ENCODE data around the gene HCFC1R1.

The HCFC1R1 gene

DNA sequence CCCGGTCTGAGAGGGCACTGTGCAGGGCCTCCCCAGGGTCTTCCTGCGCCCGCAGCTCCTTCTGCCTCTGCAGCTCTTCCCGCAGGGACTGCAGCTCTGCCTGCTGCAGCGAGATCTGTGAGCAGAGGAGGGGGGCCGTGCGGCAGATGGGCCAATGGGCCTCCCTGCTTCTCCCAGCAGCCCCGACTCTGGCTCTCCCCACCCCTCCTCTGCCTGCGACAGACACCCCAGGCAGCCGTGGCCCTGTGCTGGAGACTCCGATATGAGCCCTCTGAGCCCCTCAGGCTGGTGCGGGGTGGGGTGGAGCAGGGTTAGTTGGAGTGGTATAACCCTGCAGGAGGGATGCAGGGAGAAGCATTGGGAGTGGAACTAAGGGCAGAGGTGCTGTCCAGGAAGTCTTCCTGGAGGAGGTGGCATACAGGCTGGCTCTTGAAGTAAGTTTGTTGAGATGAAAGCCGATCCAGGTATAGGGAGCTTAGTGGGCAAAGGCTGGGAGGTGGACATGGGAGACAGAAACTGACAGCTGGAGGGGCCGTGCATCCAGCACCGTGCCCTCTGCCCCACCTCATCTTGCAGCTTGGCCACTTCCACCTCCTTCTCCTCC lies 5.1 kb upstream of the HCFC1R1 start:
- Histone ChIP-seq H3K4me3 (ENCODE audit: low read depth in 1 of 2, low read length in 2 of 2) (no peak overlapping the region), H3K4me1 (ENCODE audit: insufficient read depth, low read length) (peaks cover 13% of the 10 kb centered on the region), H3K27me3 (ENCODE audit: control insufficient read depth in 1 of 2, insufficient read depth in 2 of 2, low read length in 2 of 2) (peaks cover 7 to 34% of the 10 kb centered on the region in 2 donors), H3K9ac (ENCODE audit: low read length) (no peak overlapping the region), H3K36me3 (ENCODE audit: insufficient read depth, low read length) (peaks cover 11% of the 10 kb centered on the region), H3K9me3 (ENCODE audit: low read length) (no peaks in the 10 kb centered on the region), H3K27ac (ENCODE audit: low read depth, low read length) (no peak overlapping the region)

DNA sequence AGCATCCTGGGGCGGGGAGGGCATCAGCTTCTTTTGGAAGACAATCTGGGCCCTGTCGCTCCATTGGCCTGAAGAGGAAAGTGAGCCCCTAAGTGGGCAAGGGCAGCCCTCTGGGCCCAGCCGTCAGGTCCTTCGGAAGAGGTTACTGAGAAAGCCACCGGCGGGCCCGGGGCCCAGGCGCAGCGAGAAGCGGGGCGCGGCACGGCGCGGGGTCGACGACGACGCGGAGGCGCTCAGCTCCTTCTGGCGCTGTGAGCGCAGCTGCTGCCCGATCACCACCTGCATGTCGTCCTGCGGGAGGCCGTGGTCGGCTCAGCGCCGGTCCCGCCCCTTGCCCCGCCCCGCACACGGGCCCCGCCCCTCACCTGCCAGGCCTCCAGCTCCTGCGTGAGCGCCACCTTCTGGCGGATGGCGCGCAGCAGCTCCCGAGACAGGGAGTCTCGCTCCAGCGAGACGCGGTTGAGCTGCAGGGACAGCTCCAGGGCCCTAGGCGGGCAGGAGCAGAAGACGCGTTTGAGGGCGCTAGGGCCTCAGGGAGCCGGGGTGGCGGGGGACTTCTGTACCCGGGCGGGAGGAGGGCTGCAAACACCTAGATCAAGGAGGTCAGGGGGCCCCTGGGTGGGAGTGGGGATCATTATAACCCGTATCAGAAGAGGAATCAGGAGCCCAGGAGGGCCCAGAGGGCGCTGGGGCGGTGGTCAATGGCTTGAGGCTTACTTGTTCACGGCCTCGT lies 4.4 kb upstream of the HCFC1R1 start:
- Histone ChIP-seq H3K4me3 (ENCODE audit: low read depth in 1 of 2, low read length in 2 of 2) (no peak overlapping the region), H3K27me3 (ENCODE audit: control insufficient read depth in 1 of 2, insufficient read depth in 2 of 2, low read length in 2 of 2) (peaks cover 7 to 33% of the 10 kb centered on the region in 2 donors), H3K9me3 (ENCODE audit: low read length) (no peaks in the 10 kb centered on the region), H3K4me1 (ENCODE audit: insufficient read depth, low read length) (peaks cover 16% of the 10 kb centered on the region), H3K27ac (ENCODE audit: low read depth, low read length) (no peak overlapping the region), H3K36me3 (ENCODE audit: insufficient read depth, low read length) (peaks cover 11% of the 10 kb centered on the region), H3K9ac (ENCODE audit: low read length) (no peak overlapping the region)

DNA sequence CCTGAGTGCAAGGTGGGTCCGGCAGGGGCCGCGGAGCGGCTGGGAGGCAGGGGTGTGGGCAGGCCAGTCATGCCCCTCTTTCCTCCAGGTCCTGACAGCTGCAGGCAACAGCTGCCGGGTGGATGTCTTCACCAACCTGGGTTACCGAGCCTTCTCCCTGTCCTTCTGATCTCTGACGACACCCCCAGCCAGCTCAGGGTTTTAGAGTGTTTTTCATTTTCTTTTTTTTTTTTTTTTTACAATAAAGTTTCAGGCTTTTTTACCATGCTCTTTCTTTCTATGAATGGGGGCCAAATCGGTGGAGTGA lies 3.7 kb upstream of the HCFC1R1 start:
- H3K27ac ChIP-seq (ENCODE audit: low read depth, low read length): no peak overlapping the region
- H3K4me1 ChIP-seq (ENCODE audit: insufficient read depth, low read length): peaks cover 23% of the 10 kb centered on the region

DNA sequence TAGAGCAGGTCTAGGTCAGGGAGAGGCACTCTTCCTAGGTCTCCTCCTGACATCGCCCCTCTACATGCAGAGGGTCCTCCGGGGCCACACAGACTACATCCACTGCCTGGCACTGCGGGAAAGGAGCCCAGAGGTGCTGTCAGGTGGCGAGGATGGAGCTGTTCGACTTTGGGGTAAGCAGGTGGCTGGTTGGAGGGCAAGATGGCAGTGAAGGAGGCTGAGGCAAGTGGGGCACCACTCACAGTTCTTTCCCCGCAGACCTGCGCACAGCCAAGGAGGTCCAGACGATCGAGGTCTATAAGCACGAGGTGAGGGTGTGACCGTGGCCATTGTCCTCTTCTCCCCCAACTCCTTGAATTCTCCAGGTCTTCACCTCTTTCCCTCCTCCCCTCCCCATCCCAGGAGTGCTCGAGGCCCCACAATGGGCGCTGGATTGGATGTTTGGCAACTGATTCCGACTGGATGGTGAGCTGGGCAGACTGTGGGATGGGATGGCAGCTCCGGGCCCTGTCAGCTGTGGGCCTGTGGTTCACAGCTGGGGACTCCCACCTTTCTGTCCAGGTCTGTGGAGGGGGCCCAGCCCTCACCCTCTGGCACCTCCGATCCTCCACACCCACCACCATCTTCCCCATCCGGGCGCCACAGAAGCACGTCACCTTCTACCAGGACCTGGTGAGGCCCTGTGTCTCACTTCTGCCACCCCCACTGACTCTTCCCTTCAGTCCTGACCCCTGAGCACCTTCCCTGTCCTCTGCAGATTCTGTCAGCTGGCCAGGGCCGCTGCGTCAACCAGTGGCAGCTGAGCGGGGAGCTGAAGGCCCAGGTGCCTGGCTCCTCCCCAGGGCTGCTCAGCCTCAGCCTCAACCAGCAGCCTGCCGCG lies 3.1 kb upstream of the HCFC1R1 start:
- Histone ChIP-seq H3K4me1 (ENCODE audit: insufficient read depth, low read length) (peaks cover 29% of the 10 kb centered on the region), H3K9me3 (ENCODE audit: low read length) (no peaks in the 10 kb centered on the region), H3K27ac (ENCODE audit: low read depth, low read length) (no peak overlapping the region), H3K27me3 (ENCODE audit: control insufficient read depth in 1 of 2, insufficient read depth in 2 of 2, low read length in 2 of 2) (peaks cover 7 to 33% of the 10 kb centered on the region in 2 donors), H3K9ac (ENCODE audit: low read length) (no peak overlapping the region), H3K36me3 (ENCODE audit: insufficient read depth, low read length) (peaks cover 11% of the 10 kb centered on the region), H3K4me3 (ENCODE audit: low read depth in 1 of 2, low read length in 2 of 2) (no peak overlapping the region)

More for the DNA sequence above, 3.7 kb upstream of the HCFC1R1 start:
- peaks cover 11% of the 10 kb centered on the region for H3K36me3 ChIP-seq (ENCODE audit: insufficient read depth, low read length)
- H3K27me3 ChIP-seq (ENCODE audit: control insufficient read depth in 1 of 2, insufficient read depth in 2 of 2, low read length in 2 of 2): peaks cover 7 to 33% of the 10 kb centered on the region in 2 donors
- H3K9me3 ChIP-seq (ENCODE audit: low read length): no peaks in the 10 kb centered on the region
- H3K9ac ChIP-seq (ENCODE audit: low read length): no peak overlapping the region
- no peak overlapping the region for H3K4me3 ChIP-seq (ENCODE audit: low read depth in 1 of 2, low read length in 2 of 2)

DNA sequence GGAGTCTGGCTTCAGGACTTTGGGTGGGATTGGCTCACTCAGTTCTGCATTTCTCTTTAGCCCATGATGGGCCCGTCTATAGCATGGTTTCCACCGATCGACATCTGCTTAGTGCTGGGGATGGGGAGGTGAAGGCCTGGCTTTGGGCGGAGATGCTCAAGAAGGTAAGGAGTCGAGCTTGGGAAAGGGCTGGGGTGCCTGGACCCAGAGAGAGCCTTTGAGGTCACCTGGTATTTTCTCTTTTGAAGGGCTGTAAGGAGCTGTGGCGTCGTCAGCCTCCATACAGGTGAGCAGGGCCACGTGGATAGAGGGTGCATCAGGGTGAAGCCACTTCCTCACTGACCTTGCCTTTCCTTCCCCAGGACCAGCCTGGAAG lies 2.2 kb upstream of the HCFC1R1 start:
- peaks cover 33% of the 10 kb centered on the region for H3K4me1 ChIP-seq (ENCODE audit: insufficient read depth, low read length)
- no peak overlapping the region for H3K27ac ChIP-seq (ENCODE audit: low read depth, low read length)
- peaks cover 11% of the 10 kb centered on the region for H3K36me3 ChIP-seq (ENCODE audit: insufficient read depth, low read length)
- peaks cover 7 to 26% of the 10 kb centered on the region in 2 donors for H3K27me3 ChIP-seq (ENCODE audit: control insufficient read depth in 1 of 2, insufficient read depth in 2 of 2, low read length in 2 of 2)
- no peak overlapping the region for H3K9ac ChIP-seq (ENCODE audit: low read length)
- no peak overlapping the region for H3K4me3 ChIP-seq (ENCODE audit: low read depth in 1 of 2, low read length in 2 of 2)
- H3K9me3 ChIP-seq (ENCODE audit: low read length): no peaks in the 10 kb centered on the region

DNA sequence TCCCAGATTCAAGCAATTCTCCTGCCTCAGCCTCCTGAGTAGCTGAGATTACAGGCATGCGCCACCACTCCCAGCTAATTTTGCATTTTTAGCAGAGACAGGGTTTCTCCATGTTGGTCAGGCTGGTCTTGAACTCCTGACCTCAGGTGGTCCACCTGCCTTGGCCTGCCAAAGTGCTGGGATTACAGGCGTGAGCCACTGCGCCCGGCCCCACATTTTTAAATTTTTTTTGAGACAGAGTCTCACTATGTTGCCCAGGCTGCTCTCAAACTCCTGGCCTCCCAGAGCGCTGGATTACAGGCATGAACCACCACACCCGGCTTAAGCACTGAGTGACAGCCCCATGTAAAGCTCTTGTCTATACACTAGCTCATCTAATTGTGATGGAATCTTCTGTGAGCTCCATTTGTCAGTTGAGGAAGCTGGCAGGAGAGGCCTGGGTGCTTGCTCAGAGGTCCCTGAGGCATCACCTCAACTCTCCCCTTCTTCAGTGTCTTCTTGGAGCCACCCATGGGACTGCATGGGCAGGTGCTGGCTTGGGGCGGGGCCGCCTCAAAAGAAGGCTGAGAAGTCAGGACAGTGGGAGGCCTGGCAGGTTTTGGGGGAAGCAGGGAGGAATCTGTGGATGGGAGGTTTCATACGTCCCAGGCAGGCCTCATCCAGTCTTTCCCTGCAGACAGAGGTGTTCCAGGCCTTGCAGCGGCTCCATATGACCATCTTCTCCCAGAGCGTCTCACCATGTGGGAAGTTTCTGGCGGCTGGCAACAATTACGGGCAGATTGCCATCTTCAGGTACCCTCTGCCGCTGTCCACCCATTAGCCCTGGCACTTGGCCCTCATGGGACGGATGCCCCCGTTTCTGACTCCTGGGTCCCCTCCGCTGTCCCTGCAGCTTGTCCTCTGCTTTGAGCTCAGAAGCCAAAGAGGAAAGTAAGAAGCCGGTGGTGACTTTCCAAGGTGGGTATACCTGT lies 1.6 kb upstream of the HCFC1R1 start:
- Histone ChIP-seq H3K36me3 (ENCODE audit: insufficient read depth, low read length) (peaks cover 11% of the 10 kb centered on the region), H3K9me3 (ENCODE audit: low read length) (no peaks in the 10 kb centered on the region), H3K27ac (ENCODE audit: low read depth, low read length) (no peak overlapping the region), H3K4me1 (ENCODE audit: insufficient read depth, low read length) (peaks cover 33% of the 10 kb centered on the region), H3K27me3 (ENCODE audit: control insufficient read depth in 1 of 2, insufficient read depth in 2 of 2, low read length in 2 of 2) (peaks cover 7 to 19% of the 10 kb centered on the region in 2 donors), H3K4me3 (ENCODE audit: low read depth in 1 of 2, low read length in 2 of 2) (no peak overlapping the region), H3K9ac (ENCODE audit: low read length) (no peak overlapping the region)

DNA sequence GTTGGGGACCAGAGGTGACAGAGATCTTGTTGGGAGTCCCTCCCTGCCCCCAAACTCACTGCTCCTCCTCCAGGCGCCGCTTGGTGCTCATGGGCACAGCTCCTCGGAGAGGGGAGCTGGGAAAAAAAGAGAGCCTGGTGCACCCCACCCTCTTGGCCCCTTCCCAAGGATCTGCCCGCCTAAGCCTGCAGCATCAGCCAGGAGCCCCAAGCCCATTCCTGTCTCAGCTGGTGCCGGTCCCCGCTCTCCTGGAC lies 400 bp downstream of the HCFC1R1 start:
- H3K4me1 ChIP-seq (ENCODE audit: insufficient read depth, low read length): peaks cover 24% of the 10 kb centered on the region
- peak overlapping the region; percentile 92 for H3K9ac ChIP-seq (ENCODE audit: low read length)
- peak overlapping the region; percentile 92 for H3K27ac ChIP-seq (ENCODE audit: low read depth, low read length)

DNA sequence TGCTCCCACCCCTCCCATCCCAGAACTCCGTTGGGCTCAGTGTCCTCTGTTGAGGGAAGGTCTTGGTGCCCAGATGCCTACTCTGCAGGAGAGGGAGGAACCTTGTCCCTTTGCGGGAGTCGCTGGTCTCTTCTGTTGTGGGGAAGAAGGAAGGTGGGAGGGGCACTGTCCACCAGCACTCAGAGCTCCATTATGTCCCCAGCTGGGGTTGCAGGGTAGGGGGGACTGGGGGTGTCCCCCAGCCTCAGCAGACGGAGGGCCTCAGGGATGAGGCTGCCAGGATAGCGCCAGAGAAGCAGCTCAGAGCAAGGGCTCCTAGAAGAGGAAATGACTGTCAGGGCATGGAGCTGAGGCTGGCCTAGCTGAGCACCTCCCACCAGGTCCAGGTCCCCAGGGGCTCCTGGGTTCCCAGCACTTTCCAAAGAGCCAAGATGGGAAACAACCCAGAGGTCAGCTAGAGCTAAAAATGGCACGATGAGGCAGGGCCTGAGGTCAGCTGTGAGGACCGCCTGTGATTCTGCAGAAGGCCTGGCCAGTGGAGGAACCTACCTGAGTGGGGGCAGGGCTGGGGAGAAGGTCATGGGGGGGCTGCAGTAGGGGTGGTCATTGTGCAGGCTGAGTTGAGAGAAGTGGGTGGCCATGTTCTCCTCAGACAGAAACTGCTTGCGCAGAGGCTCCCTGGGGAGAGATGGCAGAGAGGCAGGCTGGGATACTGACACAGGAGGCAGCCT lies 893 bp downstream of the HCFC1R1 start:
- Histone ChIP-seq H3K9ac (ENCODE audit: low read length) (peak overlapping the region; percentile 92), H3K36me3 (ENCODE audit: insufficient read depth, low read length) (peaks cover 11% of the 10 kb centered on the region), H3K27ac (ENCODE audit: low read depth, low read length) (peak overlapping the region; percentile 92), H3K27me3 (ENCODE audit: control insufficient read depth in 1 of 2, insufficient read depth in 2 of 2, low read length in 2 of 2) (peaks cover 7 to 11% of the 10 kb centered on the region in 2 donors), H3K4me1 (ENCODE audit: insufficient read depth, low read length) (peaks cover 24% of the 10 kb centered on the region), H3K4me3 (ENCODE audit: low read depth in 1 of 2, low read length in 2 of 2) (peak overlapping the region; percentile 84 to 88), H3K9me3 (ENCODE audit: low read length) (no peaks in the 10 kb centered on the region)

More for the DNA sequence above, 400 bp downstream of the HCFC1R1 start:
- peaks cover 2 to 6% of the 10 kb centered on the region in 2 donors for H3K27me3 ChIP-seq (ENCODE audit: control insufficient read depth in 1 of 2, insufficient read depth in 2 of 2, low read length in 2 of 2)
- no peaks in the 10 kb centered on the region for H3K9me3 ChIP-seq (ENCODE audit: low read length)
- peaks cover 11% of the 10 kb centered on the region for H3K36me3 ChIP-seq (ENCODE audit: insufficient read depth, low read length)
- H3K4me3 ChIP-seq (ENCODE audit: low read depth in 1 of 2, low read length in 2 of 2): peak overlapping the region; percentile 84 to 88

DNA sequence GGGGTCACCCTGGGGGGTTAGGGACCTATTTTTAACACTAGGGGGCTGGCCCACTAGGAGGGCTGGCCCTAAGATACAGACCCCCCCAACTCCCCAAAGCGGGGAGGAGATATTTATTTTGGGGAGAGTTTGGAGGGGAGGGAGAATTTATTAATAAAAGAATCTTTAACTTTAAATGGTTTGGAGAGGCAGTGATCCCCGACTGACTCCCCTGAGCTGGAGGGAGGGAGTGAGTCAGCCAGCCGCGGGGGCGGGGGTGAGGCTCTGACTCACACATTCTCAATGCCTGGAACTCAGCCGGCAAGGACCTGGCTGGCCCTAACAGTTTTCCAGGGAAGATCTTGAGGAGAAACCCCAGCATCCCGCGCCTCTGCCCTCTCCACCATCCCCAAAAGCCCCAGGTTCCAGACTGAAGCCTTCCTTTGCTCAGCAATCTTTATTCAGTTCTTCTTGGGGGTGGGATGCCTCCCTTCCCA lies 1.5 kb downstream of the HCFC1R1 start:
- Histone ChIP-seq H3K9me3 (ENCODE audit: low read length) (no peaks in the 10 kb centered on the region), H3K27ac (ENCODE audit: low read depth, low read length) (peak overlapping the region; percentile 92), H3K27me3 (ENCODE audit: control insufficient read depth in 1 of 2, insufficient read depth in 2 of 2, low read length in 2 of 2) (peaks cover 7 to 17% of the 10 kb centered on the region in 2 donors), H3K4me1 (ENCODE audit: insufficient read depth, low read length) (peaks cover 24% of the 10 kb centered on the region), H3K4me3 (ENCODE audit: low read depth in 1 of 2, low read length in 2 of 2) (peak overlapping the region in 1 of 2 donors; percentile 84), H3K9ac (ENCODE audit: low read length) (peak overlapping the region; percentile 92), H3K36me3 (ENCODE audit: insufficient read depth, low read length) (peaks cover 11% of the 10 kb centered on the region)

DNA sequence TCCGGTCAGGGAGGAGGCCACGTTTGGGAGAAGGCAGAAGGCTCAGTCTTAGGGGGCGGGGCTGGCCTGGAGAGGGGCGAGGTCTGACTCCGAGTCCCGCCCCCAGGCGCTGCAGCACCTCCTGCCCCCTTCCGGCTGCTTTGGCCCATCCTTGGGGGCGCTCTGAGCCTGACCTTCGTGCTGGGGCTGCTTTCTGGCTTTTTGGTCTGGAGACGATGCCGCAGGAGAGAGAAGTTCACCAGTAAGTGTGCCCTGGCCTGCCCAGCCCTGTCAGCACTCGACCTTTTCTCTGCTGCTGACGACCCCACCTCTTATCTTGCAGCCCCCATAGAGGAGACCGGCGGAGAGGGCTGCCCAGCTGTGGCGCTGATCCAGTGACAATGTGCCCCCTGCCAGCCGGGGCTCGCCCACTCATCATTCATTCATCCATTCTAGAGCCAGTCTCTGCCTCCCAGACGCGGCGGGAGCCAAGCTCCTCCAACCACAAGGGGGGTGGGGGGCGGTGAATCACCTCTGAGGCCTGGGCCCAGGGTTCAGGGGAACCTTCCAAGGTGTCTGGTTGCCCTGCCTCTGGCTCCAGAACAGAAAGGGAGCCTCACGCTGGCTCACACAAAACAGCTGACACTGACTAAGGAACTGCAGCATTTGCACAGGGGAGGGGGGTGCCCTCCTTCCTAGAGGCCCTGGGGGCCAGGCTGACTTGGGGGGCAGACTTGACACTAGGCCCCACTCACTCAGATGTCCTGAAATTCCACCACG lies 2.1 kb downstream of the HCFC1R1 start:
- peaks cover 24% of the 10 kb centered on the region for H3K4me1 ChIP-seq (ENCODE audit: insufficient read depth, low read length)
- H3K27ac ChIP-seq (ENCODE audit: low read depth, low read length): peak overlapping the region; percentile 92
- H3K36me3 ChIP-seq (ENCODE audit: insufficient read depth, low read length): peaks cover 6% of the 10 kb centered on the region
- peak overlapping the region; percentile 92 for H3K9ac ChIP-seq (ENCODE audit: low read length)
- peak overlapping the region; percentile 68 to 84 for H3K4me3 ChIP-seq (ENCODE audit: low read depth in 1 of 2, low read length in 2 of 2)
- H3K9me3 ChIP-seq (ENCODE audit: low read length): no peaks in the 10 kb centered on the region
- H3K27me3 ChIP-seq (ENCODE audit: control insufficient read depth in 1 of 2, insufficient read depth in 2 of 2, low read length in 2 of 2): peaks cover 7 to 22% of the 10 kb centered on the region in 2 donors
